Left ventricle myocardium inferior (tissue), 1 donor: ENCODE results near the gene MAGI1. TPM values are rescaled to one million over a fixed set of nuclear protein-coding genes. Genes with fewer than 3 reads are reported as not detected.

Experiments used
- DNase-seq: peaks from one replicate; pipeline ENCODE4 v3.0.0-alpha.2; 2020
- H3K27ac ChIP-seq: fragments of 200-600 bp; replicated peaks from 2 replicates; pipeline ENCODE4 v1.8.0; 2021
- H3K27me3 ChIP-seq: fragments of 200-600 bp; 2 replicates; pipeline ENCODE4 v1.8.0; 2021; ENCODE audit warnings: low read depth
- H3K36me3 ChIP-seq: fragments of 200-600 bp; 2 replicates; pipeline ENCODE4 v1.8.0; 2021
- H3K4me1 ChIP-seq: fragments of 200-600 bp; 2 replicates; pipeline ENCODE4 v1.8.0; 2021
- H3K4me3 ChIP-seq: fragments of 200-600 bp; 2 replicates; pipeline ENCODE4 v1.8.0; 2021; ENCODE audit warnings: mild to moderate bottlenecking, moderate library complexity
- H3K9me3 ChIP-seq: fragments of 200-600 bp; replicated peaks from 2 replicates; pipeline ENCODE4 v1.8.0; 2021
- intact Hi-C: fragments of 100-400 bp; cut with micrococcal nuclease; formaldehyde crosslinking; loops from one replicate; pipeline ENCODE4 v1.11.0; 2022
- total RNA-seq: library from RNA; stranded (reverse); fragmentation: NEBNext Ultra II Directional; extraction: Animal tissue kit (Norgen Biotek cat#: 25700); gene quantifications from one replicate; pipeline ENCODE4 v1.2.1, GENCODE V29; 2021
- TF ChIP-seq, protein P1 (sequence below): fragments of 200-600 bp; IDR thresholded peaks from 2 replicates; pipeline ENCODE4 v1.8.0; 2021; ENCODE audit warnings: antibody characterized with exemption, mild to moderate bottlenecking, borderline replicate concordance
- donor health status: DM: no; HTN: yes; CAD: no; lungs with severe emphysema.

Gene MAGI1
- total RNA-seq, 1 donor from 2014 or later = 36.6 TPM

DNA sequence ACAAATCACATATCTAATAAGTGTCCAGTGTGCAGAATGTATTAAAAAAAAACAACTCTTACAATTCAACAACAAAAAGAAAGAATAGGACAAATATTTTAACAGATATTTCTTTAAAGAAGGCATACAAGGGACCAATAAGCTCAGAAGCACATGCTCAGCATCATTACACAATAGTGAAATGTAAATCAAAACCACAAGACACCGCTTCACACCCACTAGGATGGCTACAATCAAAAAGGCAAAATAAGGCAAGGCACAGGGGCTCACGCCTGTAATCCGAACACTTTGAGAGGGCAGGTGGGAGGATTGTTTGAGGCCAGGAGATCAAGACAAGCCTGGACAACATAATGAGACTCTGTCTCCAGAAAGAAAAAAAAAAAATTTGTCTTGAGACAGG, 255.6 kb downstream of the MAGI1 start:
- H3K9me3 ChIP-seq = no peaks in the 10 kb centered on the region
- no peak overlapping the region for H3K4me3 ChIP-seq
- no peak for DNase-seq
- peaks cover 30% of the 10 kb centered on the region for H3K4me1 ChIP-seq
- H3K27me3 ChIP-seq = no peaks in the 10 kb centered on the region
- H3K36me3 ChIP-seq = no peaks in the 10 kb centered on the region
- TF ChIP-seq, protein P1, sequence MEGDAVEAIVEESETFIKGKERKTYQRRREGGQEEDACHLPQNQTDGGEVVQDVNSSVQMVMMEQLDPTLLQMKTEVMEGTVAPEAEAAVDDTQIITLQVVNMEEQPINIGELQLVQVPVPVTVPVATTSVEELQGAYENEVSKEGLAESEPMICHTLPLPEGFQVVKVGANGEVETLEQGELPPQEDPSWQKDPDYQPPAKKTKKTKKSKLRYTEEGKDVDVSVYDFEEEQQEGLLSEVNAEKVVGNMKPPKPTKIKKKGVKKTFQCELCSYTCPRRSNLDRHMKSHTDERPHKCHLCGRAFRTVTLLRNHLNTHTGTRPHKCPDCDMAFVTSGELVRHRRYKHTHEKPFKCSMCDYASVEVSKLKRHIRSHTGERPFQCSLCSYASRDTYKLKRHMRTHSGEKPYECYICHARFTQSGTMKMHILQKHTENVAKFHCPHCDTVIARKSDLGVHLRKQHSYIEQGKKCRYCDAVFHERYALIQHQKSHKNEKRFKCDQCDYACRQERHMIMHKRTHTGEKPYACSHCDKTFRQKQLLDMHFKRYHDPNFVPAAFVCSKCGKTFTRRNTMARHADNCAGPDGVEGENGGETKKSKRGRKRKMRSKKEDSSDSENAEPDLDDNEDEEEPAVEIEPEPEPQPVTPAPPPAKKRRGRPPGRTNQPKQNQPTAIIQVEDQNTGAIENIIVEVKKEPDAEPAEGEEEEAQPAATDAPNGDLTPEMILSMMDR = no peak
- intact Hi-C loops = loop anchor here (10.0 kb wide), 1 partner anchor 132 kb away; no protein-coding TSS in a partner anchor
- no peak overlapping the region for H3K27ac ChIP-seq

DNA sequence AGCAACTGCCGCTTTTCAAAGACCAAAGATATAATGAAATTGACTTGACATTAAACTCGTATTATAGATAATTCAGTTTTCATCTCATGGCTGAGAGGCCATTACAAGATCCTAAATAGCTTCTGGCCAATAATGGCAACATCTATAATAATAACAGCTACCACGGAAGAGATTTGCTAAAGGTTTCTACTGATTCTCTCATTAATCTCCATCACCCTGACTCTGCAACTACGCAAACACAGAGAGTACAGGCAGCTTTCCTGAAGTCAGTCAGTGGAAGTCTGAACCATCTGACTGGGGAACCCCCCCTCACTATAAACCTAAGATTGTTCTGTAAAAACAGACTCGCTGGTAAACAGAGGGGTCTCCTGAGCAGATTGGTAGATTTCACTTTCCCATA, 257.1 kb downstream of the MAGI1 start:
- Histone ChIP-seq H3K4me1 (peaks cover 16% of the 10 kb centered on the region), H3K4me3 (no peak overlapping the region), H3K27ac (no peak overlapping the region), H3K36me3 (no peaks in the 10 kb centered on the region), H3K27me3 (no peaks in the 10 kb centered on the region), H3K9me3 (no peaks in the 10 kb centered on the region)
- DNase-seq = no peak
- intact Hi-C loops = loop anchor here (10.0 kb wide), 1 partner anchor 133 kb away; no protein-coding TSS in a partner anchor
- TF ChIP-seq, protein P1 = no peak

DNA sequence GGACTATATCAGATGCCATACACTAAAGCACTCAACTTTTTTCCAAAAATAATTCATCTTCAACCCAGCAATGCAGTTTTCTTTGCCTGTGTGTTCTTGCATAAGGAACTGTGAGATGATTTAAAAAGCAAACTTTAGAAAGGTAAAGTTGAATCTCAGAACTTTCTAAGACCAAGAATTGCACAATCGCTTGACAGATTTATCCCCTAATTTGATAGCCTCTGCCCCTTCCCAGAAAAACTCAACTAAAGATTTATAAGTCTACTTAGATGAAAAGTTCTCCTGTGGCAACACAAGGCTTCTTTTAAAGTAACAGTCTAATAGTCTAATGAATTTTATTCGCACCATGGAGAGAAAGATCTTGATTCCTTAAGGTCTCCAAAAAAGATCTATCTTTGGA, 259.3 kb downstream of the MAGI1 start:
- Histone ChIP-seq H3K36me3 (no peaks in the 10 kb centered on the region), H3K4me3 (no peak overlapping the region), H3K27me3 (no peaks in the 10 kb centered on the region), H3K27ac (no peak overlapping the region), H3K4me1 (peaks cover 6% of the 10 kb centered on the region), H3K9me3 (no peaks in the 10 kb centered on the region)
- DNase-seq = no peak
- TF ChIP-seq, protein P1 = no peak
- intact Hi-C loops = no loop called here

DNA sequence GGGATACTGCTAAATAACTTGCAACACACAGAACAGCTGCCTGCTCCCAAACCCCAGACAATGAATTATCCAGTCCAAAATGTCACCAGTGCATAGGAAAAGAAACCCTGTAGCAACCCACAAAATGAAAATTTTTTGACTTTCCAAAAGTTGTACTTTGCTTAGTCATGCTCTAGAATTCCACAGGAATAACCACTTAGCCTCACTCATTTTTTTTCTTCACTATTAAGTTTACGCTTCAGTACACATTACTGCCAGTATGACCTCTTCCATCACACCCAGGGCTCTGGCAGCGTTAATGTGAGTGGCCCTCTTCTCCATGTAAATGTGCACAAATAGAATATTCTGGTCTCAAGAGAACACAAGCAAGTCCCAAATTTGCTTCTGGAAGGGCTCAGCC, 259.8 kb downstream of the MAGI1 start:
- H3K4me3 ChIP-seq = no peak overlapping the region
- no peak overlapping the region for H3K27ac ChIP-seq
- TF ChIP-seq, protein P1 = no peak
- intact Hi-C loops = no loop called here
- peaks cover 6% of the 10 kb centered on the region for H3K4me1 ChIP-seq
- no peaks in the 10 kb centered on the region for H3K36me3 ChIP-seq
- H3K9me3 ChIP-seq = no peaks in the 10 kb centered on the region
- H3K27me3 ChIP-seq = no peaks in the 10 kb centered on the region
- no peak for DNase-seq

DNA sequence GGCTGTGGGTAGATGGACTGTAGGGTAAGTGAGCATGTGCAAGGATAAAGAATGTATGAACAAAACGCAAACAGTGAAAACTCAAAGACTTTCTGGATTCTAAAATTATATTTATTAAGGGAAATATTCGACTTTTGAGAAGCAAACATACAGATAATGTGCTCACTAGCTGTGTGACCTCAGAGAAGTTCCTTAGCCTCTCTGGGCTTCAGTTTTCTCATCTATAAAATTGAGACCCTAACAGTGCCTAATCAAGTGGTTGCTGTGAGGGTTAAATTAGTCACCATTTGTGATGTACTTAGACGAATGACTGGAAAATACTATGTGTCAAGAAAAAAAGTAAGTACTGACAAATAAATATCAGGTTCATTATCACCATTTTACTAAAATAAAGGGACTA, 261.7 kb downstream of the MAGI1 start:
- H3K9me3 ChIP-seq = no peaks in the 10 kb centered on the region
- intact Hi-C loops = no loop called here
- TF ChIP-seq, protein P1 = no peak
- no peaks in the 10 kb centered on the region for H3K36me3 ChIP-seq
- peaks cover 6% of the 10 kb centered on the region for H3K4me1 ChIP-seq
- no peak overlapping the region for H3K27ac ChIP-seq
- no peak for DNase-seq
- no peaks in the 10 kb centered on the region for H3K27me3 ChIP-seq
- H3K4me3 ChIP-seq = no peak overlapping the region

DNA sequence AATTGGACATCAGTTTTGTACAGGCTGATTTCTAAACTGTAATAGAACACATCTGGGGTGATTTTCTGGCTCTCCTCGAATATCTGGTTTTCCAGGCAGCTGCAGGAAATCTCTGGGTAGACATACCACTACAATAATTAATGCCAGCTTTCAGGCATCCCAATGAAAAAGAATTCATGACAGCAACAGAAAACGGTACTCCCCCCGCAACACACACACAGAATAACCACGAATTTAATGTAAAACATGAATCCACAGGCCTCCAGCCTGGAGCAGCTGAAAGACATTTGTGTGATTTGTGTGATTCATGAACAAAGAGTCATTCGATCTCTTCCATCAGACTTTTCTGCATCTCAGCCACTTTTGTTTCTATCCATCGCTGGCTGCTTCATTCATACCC, 262.2 kb downstream of the MAGI1 start:
- intact Hi-C loops = no loop called here
- Histone ChIP-seq H3K27me3 (no peaks in the 10 kb centered on the region), H3K36me3 (no peaks in the 10 kb centered on the region), H3K4me3 (no peak overlapping the region), H3K4me1 (peaks cover 6% of the 10 kb centered on the region), H3K27ac (no peak overlapping the region), H3K9me3 (no peaks in the 10 kb centered on the region)
- no peak for DNase-seq
- TF ChIP-seq, protein P1 = no peak
